ACHN (cell line): Measurements from ENCODE around the gene XPNPEP1.

ENCODE experiments used
- DNase-seq: peaks from one replicate; pipeline ENCODE4 v3.0.0-alpha.2; 2015
- in situ Hi-C: cut with HindIII; loops from 2 replicates; pipeline ENCODE4 v1.10.0; 2017; ENCODE audit warnings: low sequenced_read_pairs, low pct_ligation_motif_present, low pct_unique_long_range_greater_than_20kb

The XPNPEP1 gene

DNA sequence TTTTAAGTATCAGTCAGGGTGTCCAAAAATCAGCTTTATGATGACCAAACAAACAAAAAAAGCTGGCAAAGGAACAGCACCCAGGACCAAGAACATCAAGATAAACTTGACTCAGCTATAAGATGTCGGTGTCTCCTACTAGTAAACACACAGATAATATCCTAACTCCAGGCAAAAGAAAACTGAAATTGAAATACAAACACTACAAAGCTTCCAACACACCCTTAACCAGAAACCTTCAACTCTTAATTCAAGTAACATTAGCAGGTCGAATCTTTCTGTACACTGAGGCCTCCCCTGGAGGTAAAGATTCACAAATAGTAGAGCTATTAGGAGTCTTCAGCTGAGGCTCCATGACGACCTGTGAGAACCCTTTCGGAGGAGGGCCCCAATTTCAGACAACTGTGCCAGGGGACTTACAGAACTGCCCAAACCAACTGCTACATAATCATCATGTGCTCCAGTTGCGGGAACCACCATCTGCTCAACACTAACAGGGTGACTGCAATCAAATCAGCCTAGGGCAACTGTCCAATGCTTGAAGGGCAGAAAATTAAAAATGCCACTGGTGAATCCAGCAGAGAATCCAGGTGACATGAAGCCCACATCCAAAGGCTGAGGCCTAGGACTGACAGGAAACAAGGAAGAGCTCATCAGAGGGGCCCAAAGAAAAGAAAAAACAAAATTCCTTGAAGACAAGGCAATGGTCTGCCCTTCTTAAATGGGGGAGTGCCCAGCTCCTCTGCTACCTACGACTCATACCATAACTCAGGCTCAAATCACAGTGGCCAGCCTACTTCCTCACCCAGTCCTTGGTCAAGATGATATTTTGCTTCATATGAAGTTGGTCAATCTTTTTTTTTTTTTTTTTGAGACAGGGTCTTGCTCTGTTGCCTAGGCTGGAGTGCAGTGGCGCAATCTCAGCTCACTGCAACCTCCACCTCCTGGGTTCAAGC is 20.0 kb downstream of the XPNPEP1 start:
- in situ Hi-C loops: no loop called here
- DNase-seq: no peak

DNA sequence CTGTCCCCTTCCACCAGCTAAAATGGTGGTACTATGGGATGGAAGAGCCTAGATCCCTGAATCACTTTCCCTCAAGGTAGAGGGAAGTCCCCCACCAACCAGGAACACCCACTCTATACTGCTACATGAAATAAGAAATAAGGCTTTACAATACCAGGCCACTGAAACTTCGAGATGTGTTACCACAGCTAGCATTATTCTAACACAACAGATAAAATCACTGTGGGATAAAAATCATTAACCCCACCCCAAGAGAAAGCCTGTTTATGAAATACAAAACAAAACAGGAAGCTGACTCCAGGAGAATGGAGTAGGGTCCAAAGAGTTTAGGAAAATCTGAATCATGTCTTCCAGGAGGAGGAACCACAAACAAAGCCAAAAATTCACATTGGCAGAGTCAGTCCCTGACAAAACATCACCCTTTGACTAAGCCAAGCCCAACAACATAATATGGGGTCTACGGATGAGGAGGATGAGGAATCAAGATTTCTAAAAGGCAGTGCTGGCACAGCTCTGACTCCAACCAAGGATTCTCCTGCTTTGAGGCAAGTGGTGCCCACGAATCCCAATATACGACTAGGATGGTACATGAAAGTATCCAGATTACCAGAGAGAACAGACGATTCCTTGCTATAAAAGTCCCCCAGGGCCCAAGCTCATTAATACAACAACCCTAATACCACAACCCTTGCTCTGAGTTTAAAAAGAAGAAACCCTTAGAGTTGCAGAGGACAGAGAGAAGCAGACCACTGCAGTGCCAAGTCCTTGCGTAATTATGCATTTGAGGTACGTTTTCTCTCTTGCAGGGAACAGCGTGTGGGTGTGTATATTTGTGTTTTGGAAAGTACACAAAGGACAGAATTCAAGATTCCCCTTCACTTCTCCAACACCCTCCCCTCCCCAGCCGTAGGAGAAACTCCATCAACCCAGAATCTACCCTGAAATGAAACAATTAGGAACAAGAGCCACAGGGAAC is 23.7 kb downstream of the XPNPEP1 start:
- in situ Hi-C loops: no loop called here
- DNase-seq: no peak

DNA sequence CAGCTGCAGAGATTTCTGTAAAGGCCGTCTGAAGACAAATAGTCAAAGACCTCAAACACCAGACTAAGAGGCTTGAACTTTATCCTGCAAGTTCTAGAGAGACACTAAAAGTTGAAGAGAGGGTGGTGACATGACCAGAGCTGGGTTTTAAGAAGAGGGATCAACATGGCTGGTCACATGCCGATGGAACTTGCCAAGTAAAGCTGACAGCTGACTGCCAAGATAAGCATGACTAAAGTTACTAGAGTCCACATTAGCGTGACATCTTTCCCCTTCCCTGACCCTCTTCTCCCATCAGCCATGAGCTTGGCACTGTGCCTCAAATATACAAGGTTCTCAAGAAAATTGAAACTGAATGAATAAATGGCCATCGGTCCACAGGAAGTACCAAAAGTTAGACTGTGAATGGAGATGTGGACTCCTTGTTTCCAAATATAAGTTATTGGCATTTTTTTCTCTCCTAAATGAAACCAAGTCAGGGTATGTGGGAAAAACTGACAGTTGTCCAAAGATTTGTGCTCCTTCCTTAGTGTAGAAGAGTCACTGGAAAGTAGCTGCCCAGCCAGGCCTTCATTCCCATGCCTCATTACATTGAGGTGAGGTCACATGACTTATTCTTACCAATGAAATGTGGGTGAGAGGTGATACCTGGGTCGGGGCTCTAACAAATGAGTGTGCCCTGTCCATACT is 24.5 kb downstream of the XPNPEP1 start:
- in situ Hi-C loops: no loop called here
- DNase-seq: no peak

DNA sequence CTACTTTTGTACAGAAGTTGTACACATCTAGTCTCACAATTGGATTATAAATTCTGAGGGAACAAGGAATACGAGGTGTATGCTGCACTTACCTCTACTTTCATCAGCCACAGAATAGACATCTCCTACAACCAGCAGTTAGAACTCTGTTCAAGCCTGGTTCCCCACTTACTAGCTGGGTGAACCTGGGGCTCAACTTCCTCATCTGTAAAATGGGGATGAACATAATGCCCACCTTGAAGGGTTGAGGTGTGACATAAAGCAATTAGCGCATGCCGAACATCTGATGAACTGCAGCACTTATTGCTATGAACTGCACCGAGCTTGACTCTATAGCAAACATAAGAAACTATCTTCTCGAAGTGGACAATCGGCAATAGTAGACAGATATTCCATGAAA is 25.3 kb downstream of the XPNPEP1 start:
- in situ Hi-C loops: no loop called here
- DNase-seq: no peak

DNA sequence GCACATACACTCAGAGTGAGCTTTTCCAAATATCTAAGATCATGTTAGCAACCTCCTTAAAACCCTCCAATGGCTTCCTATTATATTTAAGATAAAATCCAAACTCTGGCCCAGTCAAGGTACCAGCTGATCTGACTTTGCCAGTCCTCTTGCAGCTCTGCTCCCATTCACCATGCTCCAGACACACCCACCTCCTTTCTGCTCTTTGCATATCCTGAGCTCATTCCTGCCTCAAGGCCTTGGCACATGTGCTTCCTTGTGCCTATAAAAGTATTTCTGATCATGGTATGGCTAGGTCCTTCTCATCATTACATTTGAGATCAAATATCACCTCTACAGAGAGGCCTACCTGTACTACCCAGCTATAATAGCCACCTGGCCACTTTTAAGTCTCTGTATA is 27.5 kb downstream of the XPNPEP1 start:
- in situ Hi-C loops: no loop called here
- no peak for DNase-seq

DNA sequence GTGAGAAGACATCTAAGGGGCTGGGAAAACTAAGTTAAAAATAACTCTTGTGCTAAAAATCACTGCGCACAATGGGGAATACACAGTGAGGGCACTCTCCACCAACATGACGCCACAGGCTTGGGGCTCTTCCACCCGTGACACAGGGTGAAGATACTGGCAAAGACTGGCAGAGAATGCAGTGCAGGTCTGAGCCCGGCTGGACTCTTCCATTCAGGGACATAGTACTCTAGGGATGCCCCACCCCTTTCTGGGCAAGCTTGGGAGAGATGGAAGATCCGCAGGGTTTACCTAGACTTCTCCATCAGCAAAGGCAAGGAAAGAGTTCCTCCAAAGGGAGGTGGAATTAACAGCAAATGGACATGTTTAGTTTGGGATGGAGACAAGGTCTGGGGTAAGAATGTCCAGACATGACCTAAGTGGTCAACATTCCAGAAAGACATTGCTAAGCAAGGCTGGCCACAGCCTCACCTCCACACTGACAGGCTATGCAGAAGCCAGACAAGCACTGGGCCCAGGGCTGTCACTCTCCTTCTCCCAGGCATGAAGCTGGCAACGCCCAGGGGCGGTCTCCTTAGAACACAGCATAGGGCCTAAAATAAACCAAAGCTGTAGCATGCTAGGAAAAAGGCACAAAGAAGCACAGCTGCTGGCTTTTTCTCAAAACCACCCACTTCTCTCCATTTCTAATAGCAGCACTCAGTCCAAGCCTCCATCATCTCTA is 28.1 kb downstream of the XPNPEP1 start:
- in situ Hi-C loops: no loop called here
- DNase-seq: no peak

DNA sequence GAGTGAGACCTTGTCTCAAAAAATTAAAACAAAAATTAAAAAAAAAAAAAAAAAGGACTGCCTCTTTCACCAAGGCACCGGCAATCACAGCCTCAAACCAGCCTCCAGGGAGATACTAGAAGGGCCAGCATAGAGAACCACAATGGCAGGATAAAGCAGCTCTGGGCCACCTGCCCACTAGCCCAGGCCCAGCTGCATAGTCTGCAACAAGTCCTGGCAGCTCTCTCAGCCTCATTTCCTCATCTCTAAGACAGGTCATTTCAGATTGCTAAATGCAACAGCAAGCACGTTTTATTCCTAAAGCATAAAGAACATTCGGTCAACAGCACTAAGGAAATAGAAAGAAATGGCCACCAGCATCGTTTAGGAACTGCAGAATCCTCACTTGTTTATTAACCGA is 28.8 kb downstream of the XPNPEP1 start:
- in situ Hi-C loops: no loop called here
- DNase-seq: no peak

DNA sequence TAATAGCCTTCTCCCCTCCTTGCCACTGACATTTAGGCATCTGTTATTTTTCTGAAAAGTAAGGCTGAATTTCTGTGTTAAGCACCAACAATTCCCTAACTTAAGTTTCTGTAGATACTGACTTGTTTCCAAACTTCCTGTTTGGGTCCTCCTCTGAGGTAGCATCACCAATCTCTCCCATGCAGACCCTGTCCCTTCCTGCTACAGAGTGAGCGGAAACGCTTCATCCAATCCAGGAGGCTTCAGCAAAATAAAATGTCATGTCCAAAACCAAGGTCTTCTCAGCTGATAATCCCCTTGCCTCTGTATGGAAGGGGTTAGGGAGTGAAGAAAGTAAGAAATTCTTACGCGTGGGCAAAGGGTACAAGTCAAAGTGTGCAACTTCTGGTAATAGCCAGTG is 29.9 kb downstream of the XPNPEP1 start:
- in situ Hi-C loops: no loop called here
- no peak for DNase-seq

DNA sequence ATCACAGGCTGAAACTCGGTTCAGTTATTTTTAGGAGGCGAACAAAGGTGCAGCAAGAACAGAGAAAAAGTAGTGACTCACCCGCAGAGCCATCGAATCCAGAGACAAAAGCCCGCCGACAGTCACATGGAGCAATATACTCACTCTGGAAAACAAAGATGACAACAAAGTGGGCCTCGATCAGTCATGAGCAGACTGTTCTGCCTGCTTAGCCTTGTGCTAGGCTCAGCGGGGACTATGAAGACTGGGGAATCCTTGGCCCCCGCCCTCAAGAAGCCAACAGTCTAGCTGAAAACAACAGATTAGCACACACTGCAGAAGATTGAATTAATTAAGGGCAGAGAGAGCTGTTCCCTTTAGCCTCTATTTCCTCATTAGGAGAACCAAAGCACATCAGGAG is 30.4 kb downstream of the XPNPEP1 start:
- in situ Hi-C loops: no loop called here
- no peak for DNase-seq

DNA sequence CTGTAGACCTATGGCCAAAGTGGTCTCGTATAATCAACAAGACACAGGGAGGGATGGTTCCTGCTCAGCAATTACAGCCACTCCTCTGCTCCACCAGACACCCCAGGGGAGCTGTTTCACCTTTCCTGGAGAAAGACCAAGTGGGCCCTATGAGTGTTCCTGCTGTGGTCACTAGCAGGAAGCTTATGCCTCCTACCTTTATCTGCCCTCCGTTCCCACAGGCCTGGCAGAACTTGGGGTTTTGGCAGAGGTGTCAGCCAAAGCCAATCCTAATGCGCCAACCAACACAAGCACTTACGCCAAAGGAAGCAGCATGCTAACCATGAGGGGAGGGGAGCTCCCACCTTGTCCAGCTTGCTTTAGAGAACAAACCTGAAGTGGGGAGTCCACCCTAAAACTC is 31.2 kb downstream of the XPNPEP1 start:
- DNase-seq: no peak
- in situ Hi-C loops: no loop called here

DNA sequence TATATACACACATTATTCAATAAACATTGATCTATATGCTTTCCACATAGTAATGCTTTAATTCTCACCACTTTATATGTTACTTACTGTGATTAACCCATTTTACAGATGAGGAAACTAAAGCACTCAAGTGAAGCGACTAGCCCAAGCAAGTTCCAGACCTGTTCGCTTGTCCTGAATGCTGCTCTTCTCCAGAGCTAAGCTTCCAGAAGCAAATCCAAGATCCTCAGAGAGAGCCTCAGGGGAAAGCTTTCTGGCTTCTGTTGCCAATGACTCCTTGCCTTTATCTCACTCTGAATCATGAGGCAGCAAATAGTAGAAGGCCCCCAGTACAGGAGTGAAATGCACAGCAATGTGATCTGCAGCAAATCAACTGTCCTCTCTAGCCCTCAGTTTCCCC is 32.2 kb downstream of the XPNPEP1 start:
- DNase-seq: no peak
- in situ Hi-C loops: no loop called here

DNA sequence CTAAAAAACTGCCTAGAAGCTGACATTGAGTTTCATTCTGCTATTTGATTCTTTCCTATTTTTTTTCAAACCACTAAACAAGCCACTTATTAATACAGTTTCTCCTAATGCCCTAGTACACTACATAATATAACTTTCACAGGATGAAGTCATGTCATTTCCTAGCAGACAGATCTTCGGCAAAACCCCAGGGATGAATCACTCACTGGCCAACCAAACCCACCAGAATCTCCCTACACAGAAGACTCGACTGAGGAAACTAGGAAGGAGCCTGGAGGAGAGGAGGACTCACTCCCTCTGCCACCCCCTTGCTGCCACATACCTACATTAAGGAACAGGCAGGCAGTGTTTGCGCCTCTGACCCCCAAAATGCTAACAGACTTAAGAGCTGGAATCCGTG is 33.4 kb downstream of the XPNPEP1 start:
- in situ Hi-C loops: no loop called here

DNA sequence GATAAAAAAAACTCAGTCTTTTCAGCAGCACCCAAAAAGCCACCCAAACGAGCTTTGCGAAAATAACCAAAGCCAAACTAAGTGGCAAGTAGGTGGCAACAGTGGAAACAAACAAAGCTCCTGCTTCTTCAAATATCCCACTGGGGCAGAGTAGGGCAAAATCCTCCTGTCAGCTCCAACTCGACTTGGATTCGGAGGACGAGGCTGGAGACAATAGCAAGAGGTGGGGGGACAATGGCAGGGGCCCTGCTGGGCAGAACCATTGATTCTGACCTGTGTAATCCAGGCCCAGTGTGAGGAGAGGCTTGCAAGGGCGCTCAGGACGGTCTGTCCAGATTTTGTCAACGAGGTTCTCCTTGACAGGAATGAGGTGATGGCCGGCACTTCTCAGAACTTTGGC is 35.5 kb downstream of the XPNPEP1 start:
- in situ Hi-C loops: no loop called here
- no peak for DNase-seq

More for the DNA sequence above, 33.4 kb downstream of the XPNPEP1 start:
- peak; percentile 69 for DNase-seq

DNA sequence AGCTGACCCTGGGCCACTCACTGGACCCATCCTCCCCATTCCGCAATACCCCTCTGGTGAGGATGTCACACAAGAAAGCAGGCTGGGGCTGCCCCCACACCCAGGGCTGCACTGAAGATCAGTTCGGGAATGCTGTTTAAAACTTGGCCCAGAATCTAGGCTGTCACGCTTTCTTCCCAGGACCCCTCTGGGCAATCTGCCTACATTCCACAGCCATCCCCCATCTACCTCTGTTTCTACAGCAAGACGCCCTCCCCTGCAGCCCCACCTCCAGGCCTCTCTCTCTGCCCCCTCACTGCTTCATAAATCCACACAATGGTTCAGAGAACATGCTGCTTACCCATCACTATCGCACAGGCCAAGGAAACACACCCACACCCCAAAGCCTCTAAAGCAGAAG is 36.1 kb downstream of the XPNPEP1 start:
- DNase-seq: peak; percentile 15
- in situ Hi-C loops: no loop called here

DNA sequence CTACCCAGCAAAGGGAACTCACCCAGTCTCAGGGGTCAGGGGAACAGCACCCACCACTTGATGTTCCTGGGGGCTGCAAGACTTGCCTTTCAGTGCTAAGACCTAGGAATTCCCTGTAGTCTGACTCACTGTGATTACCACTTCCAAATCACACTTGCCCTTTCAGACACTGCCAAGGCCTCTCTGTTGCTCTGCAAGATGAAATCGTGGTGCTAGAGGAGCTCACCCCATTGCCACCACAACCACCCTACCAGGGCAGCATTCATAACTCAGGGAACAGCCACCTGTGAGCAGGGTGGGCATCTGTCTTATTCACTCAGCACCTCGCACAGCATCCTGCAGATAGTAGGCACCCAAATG is 36.5 kb downstream of the XPNPEP1 start:
- DNase-seq: no peak
- in situ Hi-C loops: no loop called here

DNA sequence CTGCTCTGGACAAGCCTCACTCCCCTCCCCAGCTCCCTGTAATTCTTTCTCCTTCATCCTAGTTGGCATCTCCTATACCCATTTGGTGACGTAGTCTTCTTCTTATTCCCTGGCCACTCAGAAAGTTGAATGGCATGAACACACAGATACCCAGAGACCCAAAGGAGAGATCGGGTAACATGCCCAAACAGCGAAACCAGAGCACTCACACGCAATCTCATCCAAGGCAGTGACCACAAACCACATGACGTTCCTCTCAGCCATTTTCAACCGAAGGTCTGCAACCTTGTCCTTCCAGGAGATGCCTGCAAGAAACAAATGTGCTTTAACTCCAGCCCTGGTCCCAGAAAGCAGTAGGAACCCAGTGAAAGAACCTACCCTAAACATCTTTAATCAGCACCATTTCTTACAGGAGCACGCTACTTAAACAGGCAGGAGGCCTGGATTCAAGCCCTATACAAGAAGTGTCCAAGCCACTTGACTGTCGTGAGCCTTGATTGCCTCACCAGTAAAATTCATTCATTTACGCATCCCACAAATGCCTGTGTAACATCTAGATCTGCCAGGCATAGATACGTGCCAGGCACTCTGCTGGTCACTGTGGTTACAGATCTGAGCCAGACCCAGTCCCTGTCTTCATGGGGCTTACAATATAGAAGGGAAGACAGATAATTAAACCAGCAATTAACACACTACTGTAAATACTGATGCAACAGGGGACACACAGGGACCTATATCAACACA is 37.1 kb downstream of the XPNPEP1 start:
- in situ Hi-C loops: no loop called here
- DNase-seq: no peak

DNA sequence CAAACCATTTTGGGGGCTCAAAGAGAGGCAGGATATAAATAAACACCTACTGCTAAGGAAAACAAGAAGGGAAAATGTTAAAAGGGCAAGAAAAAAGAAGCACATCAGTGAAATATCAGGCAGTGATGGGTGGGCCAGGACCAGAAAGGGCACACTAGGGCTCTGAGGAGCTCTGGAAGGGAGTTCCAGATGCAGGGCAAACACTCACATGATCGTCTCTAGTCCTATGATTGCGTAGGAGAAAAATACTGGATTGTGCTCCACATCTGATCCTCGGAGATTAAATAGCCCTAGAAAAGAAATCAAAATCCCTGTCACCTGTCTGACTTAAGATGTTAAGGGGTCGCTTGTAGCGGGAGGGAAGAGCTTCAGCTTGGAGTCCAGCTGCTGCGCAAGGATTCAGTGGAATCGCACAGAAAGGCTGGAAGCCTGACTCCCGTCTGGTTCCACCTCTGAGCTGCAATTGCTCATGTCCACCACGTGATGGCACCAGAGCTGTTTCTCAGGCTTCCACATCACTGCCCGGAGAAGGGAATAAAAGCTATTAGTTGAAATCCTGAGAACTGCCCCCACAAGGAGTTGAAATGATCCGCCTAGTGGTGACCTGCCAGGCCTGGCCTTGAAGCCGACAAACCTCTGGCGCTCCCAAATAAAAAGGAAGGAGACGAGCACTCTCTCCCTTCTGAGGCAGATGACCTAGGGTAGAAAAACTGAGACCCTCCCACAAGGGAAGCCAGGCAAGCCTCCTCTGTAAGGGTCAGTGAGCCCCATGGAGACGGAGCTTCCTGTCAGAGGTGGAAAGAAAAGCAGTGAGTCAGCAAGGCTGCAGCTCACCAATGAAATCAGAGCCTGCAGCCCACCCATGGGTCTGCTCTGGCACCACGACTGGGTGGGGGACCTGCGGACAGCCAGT is 39.2 kb downstream of the XPNPEP1 start:
- in situ Hi-C loops: no loop called here
- DNase-seq: peak; percentile 93
